ENCODE results near the gene MEI1. TPM values are rescaled to one million over a fixed set of nuclear protein-coding genes. Genes with fewer than 3 reads are reported as not detected.
"Not testable (repeated sequence)": the region's sequence is repeated elsewhere in the genome, so short reads cannot be mapped to it uniquely, and the experiment has no call there.

The MEI1 gene
- total RNA-seq, 1 donor from 2014 or later: not detected

DNA sequence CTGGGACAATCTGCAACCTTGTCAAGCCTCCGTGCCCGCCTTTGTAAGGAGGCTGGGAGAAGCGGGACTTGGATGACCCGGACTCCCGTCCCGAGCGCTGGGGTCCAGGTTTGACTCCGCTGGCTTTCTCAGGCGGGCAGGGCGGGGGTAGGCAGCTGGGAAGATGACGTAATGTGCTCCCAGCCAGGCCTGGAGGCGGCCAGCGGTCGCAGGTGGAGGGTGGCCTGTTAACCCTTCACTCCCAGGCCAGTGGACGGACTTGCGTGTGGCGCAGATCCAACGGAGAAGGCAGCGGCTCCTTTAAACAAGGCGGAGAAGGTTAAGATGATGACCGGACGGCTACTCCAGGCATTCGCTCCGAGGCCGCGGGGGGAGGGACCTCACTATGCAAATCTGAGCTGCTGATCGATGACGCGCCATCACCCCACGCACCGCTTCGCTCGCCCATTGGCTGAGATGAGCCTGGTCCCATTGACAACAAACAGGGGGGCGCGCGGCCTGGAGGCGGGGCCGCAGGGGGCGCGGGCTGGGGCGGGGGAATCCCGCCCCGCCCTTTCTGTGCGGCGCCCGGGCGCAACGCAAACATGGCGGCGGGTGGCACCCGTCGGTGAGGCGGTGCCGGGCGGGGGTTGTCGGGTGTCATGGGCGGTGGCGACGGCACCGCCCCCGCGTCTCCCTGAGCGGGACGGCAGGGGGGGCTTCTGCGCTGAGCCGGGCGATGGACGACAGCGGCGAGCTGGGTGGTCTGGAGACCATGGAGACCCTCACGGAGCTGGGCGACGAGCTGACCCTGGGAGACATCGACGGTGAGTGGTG lies 133.5 kb downstream of the MEI1 start, which contains the start of gene SREBF2:
TSS of gene SREBF2 (plus strand) at position 553 of the 816 bp plus-strand sequence. CDS start at position 719, 166 bp downstream.
- Mint-ChIP-seq H3K27me3 (ENCODE audit: unreplicated experiment) (no peaks in the 10 kb centered on the region), H3K4me1 (ENCODE audit: unreplicated experiment) (peaks cover 47% of the 10 kb centered on the region), H3K27ac (ENCODE audit: unreplicated experiment) (peak within 1 kb of the TSS; percentile 99), H3K9me3 (ENCODE audit: unreplicated experiment) (no peaks in the 10 kb centered on the region), H3K4me3 (ENCODE audit: unreplicated experiment) (peak within 1 kb of the TSS; percentile 94), H3K36me3 (ENCODE audit: unreplicated experiment) (peaks cover 15% of the 10 kb centered on the region)
- no peak for TF ChIP-seq CTCF (IDR thresholded peaks at IDR 0.05)
- DNase-seq (ENCODE audit: extremely low spot score, unreplicated experiment): peak; percentile 99

- DNase-seq (ENCODE audit: extremely low spot score, unreplicated experiment): no peak
- no peaks in the 10 kb centered on the region for H3K9me3 Mint-ChIP-seq (ENCODE audit: unreplicated experiment)
- TF ChIP-seq CTCF (IDR thresholded peaks at IDR 0.05): no peak
- no peaks in the 10 kb centered on the region for H3K27me3 Mint-ChIP-seq (ENCODE audit: unreplicated experiment)
- H3K4me1 Mint-ChIP-seq (ENCODE audit: unreplicated experiment): peaks cover 46% of the 10 kb centered on the region
- peaks cover 20% of the 10 kb centered on the region for H3K36me3 Mint-ChIP-seq (ENCODE audit: unreplicated experiment)
- peak overlapping the region; percentile 94 for H3K4me3 Mint-ChIP-seq (ENCODE audit: unreplicated experiment)
- H3K27ac Mint-ChIP-seq (ENCODE audit: unreplicated experiment): peak overlapping the region; percentile 90
These were observed 134.2 kb downstream of the MEI1 start for GRCh38 chr22:41833369-41834004.

DNA sequence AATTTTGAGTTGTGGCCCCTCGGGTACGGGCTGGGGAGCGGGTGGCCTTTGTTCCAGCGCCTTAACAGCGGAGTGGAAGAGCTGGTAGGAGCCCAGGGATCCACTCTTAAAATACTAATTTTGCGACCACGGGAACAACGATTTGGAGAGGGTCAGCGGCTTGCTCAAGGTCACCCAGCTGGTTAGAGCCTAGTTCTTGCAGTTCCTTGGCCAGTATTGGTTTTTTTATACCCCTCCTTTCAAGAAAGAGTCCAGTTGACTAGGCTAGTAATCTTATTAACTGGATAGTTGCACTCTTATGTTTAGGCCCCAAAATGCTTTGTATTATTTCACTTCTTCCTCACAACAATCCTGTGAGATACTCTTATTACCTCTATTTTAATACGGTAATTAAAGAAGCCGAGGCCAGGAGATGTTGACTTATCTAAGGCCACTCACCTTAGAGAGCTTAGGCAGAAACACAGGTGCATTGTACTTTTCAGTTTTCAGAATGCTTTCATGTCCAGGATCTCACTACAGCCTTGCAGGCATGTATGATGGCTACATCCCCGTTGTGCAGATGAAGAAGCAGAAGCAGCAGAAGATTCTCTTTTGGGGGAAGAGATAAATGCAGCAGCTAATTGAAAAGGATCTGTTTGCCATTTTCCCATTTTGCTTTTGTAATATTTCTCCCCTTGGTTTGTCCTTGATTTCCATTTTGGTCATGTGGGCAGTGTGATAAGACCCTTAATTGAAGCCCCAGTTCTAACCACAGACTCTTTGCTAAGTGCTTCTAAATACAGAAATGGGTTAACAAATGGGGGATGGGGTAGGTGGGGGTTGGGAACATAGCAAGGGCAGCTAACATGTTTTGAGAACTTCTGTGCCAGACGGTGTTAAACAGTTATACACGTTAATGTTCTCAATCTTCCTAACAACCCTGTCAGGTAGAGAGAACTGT lies 135.0 kb downstream of the MEI1 start:
- Mint-ChIP-seq H3K9me3 (ENCODE audit: unreplicated experiment) (no peaks in the 10 kb centered on the region), H3K36me3 (ENCODE audit: unreplicated experiment) (peaks cover 20% of the 10 kb centered on the region), H3K4me3 (ENCODE audit: unreplicated experiment) (peak overlapping the region; percentile 94), H3K27ac (ENCODE audit: unreplicated experiment) (peak overlapping the region; percentile 90), H3K4me1 (ENCODE audit: unreplicated experiment) (peaks cover 51% of the 10 kb centered on the region), H3K27me3 (ENCODE audit: unreplicated experiment) (no peaks in the 10 kb centered on the region)
- TF ChIP-seq CTCF (IDR thresholded peaks at IDR 0.05): no peak
- no peak for DNase-seq (ENCODE audit: extremely low spot score, unreplicated experiment)

DNA sequence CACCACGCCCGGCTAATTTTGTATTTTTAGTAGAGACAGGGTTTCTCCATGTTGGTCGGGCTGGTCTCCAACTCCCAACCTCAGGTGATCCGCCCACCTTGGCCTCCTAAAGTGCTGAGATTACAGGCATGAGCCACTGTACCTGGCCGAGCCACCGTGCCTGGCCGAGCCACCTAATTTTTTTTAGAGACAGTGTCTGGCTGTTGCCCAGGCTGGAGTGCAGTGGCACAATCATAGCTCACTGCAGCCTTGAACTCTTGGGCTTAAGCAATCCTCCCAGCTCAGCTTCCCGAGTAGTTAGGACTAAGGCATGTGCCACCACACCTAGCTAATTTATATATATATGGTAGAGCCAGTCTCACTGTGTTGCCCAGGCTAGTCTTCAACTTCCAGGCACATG lies 136.2 kb downstream of the MEI1 start:
- not testable (repeated sequence) for H3K9me3 Mint-ChIP-seq (ENCODE audit: unreplicated experiment); H3K27me3 Mint-ChIP-seq (ENCODE audit: unreplicated experiment); H3K4me3 Mint-ChIP-seq (ENCODE audit: unreplicated experiment); DNase-seq (ENCODE audit: extremely low spot score, unreplicated experiment); H3K27ac Mint-ChIP-seq (ENCODE audit: unreplicated experiment)
- Mint-ChIP-seq H3K4me1 (ENCODE audit: unreplicated experiment) (peaks cover 60% of the 10 kb centered on the region), H3K36me3 (ENCODE audit: unreplicated experiment) (peaks cover 20% of the 10 kb centered on the region)

- DNase-seq (ENCODE audit: extremely low spot score, unreplicated experiment): no peak
- Mint-ChIP-seq H3K27ac (ENCODE audit: unreplicated experiment) (peak overlapping the region; percentile 60), H3K36me3 (ENCODE audit: unreplicated experiment) (peaks cover 20% of the 10 kb centered on the region), H3K4me1 (ENCODE audit: unreplicated experiment) (peaks cover 66% of the 10 kb centered on the region), H3K27me3 (ENCODE audit: unreplicated experiment) (no peaks in the 10 kb centered on the region), H3K4me3 (ENCODE audit: unreplicated experiment) (no peak overlapping the region), H3K9me3 (ENCODE audit: unreplicated experiment) (no peaks in the 10 kb centered on the region)
- TF ChIP-seq CTCF (IDR thresholded peaks at IDR 0.05): no peak
These were observed 137.2 kb downstream of the MEI1 start for GRCh38 chr22:41836551-41836950.

Data from osteocyte (in vitro differentiated cells).